ENCODE data around the gene NUP93.
"Not testable (repeated sequence)": the region's sequence is repeated elsewhere in the genome, so short reads cannot be mapped to it uniquely, and the experiment has no call there.

The NUP93 gene

DNA sequence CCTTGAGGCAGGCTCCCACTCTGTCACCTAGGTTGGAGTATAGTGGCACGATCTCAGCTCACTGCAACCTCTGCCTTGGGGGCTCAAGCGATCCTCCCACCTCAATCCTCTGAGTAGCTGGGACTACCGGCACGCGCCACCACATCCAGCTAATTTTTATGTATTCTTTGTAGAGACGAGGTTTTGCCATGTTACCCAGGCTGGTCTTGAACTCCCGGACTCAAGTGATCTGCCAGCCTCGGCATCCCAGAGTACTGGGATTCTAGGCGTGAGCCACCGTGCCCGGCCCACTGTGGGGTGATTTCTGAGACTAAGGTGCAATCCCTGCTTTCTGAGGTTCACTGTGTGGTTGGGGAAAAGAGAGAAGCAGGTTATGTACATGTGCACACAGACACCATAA, 123.0 kb downstream of the NUP93 start:
- no peak for DNase-seq

DNA sequence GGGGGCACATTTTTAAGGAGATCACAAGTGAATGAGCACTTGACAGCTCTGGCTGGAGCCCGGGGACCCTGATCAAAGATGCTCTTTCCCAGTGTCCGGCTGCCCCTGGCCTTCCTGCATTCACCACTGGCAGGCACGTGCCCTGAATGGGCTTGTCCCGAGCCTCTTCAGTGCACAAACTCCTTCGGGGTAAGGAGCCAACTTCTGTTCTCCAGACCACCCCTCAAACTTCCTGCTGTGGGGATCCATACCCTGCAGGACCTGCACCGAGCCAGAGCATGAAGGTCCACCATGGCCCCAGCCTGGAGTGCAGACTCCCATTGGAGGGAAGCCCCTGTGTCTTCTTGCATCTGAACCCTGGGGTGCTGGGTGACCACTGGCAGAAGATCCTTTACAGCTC, 125.3 kb downstream of the NUP93 start:
- DNase-seq = no peak

DNA sequence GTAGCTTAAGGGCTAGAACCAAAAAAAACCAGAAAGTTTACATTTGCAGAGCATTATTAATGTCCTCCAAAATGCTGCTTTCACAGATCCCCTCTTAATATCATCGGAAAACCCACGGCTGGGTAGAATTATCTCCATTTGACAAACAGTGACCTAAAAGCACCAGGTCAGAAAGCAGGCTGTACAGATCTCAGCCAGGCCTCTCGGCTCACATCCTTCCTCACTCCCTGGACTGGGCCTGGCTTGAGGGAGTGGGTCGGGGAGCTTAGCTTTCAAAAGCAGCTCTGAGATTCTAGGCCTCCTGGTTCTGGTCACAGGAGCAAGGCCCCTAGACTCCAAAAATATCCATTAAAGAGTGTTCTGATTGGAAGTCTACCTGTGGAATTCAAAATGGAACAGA, 126.0 kb downstream of the NUP93 start:
- no peak for DNase-seq

DNA sequence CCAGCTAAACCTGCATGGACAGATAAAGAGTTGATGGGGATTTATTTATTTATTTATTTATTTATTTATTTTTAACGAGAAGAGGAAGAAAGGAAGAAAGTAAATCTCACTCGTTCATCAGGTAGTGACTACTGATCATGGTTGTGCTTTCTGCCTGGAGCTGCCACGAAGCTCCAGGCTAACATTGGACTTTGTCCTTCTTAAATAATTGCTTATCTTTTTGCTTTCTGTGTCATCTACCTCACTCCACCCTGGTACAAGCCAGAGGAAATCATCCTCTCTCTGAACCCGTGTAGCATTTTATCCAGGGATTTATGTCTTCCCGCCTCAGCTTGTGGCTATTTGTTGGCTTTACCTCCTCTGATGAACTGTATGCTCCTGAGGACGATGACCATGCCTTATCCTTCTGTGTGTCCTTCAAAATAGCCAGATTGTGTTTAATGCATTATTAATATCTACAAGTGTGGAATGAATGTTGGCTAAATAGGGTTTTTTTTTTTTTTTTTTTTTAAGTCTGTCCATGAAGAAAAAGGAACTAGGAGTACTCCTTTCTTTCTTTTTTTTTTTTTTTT, 127.0 kb downstream of the NUP93 start:
- DNase-seq = no peak

DNA sequence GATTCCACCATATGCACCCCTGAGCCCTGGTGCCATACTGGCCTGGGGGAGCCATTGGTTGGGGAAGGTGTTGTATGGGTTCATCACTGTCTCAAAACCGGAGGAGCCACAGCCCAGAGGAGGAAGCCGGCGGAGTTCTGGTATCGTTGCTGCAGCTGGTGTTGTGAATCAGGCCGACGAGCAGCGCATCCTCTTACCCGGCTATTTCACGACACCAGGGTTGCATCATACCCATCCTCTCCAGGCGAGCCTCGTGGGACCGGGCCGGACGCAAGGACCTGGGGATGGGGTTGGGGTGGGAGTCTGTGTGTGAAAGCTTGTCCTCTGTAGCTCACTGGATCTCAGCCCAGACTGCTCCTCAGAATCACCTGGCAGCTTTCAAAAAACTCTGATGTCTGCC, 128.4 kb downstream of the NUP93 start:
- no peak for DNase-seq

DNA sequence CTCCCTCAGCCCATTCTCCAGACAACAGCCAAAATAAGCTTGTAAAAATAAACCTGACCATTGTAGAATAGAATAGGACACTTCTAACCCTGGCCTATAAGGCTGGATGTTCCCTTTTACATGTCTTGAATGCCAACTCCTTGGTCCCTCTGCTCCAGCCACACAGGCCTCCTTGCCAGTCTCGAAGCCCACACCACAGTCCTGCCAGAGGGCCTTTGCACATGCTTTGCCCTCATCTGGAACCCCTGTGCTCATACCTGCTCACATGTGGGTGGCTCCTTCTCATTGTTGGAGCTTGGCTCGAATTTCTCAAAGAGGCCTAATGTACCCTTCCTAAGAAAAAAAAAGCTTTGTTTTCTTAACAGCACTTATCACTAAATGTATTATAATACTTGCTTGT, 129.7 kb downstream of the NUP93 start:
- DNase-seq = no peak

DNA sequence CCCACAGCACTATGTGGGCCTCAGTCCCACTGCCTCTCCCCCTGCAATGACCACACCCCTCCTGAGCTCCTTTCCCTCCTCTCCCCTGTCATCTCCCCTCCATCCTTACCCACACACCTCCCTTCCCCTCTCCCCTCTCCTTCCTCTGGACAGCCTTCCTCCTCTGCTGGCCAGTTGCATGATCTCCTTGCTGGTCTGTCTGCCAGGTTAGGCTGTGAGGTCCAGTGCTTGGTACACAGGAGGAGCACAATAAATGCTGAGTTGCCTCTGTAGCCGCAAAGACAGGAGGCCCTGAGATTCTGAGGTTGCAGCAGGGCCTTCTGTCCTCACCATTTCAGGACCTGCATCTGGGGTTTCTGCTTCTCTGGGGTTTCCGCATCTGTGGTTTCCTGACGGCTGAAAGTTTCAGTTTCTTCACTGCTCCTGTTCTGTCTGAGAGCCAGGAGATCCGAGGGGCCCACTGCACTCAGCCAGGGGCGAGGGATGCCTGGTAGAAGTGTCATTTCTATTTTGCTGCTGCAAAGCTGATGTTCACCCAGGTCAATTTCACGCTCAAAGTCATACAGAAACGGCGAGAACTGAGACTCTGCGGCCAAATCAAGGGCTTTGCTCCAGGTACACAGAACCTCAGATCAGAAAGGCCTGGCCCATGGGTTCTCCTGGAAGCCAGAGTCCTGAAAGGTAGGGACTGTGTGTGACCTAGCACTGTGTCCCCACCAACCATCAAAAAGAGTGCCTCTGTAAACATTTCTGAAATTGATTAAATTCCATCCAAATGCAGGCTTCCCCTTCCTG, 130.5 kb downstream of the NUP93 start:
- no peak for DNase-seq

DNA sequence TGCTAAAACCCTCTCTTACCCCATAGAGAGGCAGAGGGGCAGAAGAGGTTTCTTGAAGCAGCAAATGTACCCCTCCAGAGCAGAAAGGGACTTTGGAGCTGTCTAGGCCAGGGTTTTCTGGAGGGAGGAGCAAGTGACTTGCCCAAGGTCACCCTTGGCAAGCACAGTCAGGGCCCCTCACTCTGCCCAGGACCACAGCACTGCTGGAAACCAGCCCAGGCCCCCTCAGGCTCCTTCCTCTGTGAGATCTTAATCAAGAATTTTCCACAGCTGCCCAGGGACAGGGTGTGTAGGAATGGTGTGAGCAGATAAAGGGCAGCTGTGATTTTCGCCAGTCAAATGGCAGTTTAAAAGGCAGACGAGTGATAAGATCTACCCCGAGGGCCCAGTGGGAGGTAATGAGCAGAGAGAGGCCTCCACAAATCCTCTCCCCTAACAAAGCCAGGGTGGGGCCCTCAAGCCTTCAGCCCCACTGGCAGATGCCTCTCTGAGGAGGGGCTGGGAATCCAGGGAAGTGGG, 131.2 kb downstream of the NUP93 start:
- DNase-seq = no peak

DNA sequence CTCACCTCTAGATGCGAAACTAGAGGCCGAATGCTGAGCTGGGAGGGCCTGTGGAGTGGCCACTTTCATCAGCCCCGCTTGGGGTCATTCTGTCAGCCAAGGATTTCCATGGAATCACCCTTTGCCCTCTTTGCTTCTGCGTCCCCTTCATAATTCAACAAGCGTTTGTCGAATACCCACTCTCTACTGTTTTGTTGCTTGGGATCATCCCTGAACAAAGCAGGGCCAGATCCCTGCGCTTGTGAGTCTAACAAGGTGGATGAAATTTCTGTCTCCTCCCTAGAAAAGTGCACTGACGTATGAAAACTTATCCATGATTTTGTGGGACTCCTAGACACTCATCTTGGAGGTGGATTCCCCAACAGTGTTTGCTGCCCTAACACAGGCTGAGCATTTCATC, 131.8 kb downstream of the NUP93 start:
- DNase-seq = no peak

DNA sequence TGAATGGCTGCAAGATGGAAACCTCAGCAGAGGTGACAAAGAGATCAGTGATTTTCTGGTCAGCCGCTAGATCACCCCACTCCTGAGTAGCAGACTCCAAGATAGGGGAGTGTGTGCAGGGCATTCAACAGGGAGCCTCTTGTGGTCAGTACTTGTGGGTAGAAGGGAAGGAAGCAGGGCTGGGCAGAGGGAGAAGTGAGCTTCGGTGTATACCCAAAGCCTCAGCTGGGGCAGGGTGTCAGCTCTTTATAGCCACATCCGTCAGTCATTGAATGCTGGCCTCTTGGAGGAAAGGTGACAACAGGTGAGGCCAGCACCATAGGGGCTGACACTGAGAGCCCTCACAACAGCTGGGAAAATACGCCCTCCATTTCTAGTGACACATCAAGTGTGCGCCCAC, 132.8 kb downstream of the NUP93 start:
- DNase-seq = no peak

DNA sequence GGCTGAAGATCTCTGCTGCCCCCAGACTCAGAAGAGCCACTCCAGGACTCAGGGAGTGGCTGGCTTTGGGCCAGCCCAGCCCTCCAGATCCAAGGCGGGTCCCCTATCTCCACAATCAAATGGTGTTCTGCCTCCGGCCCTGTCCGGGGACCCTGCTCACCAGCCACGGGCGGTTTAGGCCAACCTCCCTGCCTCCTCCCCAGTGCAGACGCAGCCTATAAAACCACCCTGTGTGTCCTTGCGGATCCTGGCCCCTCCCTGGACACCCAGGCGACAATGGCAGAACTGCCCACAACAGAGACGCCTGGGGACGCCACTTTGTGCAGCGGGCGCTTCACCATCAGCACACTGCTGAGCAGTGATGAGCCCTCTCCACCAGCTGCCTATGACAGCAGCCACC, 135.0 kb downstream of the NUP93 start, which contains the start of gene SLC12A3:
TSS of gene SLC12A3 (plus strand) at position 248 of the 400 bp plus-strand sequence. CDS start at position 277, 29 bp downstream.
- no peak for DNase-seq

DNA sequence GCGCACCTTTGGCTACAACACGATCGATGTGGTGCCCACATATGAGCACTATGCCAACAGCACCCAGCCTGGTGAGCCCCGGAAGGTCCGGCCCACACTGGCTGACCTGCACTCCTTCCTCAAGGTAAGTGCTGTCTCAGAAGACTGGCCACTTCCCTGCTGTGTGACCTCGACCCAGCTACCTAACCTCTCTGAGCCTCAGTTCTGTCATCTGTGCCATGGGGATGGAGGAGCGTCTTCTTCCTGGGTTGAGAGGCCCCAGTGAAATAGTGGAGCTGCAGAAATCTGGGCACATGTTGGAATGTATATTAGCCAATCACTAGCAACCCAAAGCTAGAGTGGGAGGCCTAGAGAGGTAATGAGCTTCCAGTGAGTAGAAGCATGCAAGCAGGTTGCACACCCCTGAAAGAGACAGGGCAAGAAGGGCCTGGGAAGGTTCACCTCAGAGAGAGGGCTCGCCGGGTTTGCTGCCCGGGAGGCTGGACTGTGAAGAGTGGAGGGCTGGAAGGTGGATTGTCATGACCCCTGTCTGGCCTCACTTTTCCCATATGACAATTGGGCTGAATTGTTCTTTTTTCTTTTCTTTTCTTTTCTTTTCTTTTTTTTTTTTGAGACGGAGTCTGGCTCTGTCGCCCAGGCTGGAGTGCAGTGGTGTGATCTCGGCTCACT, 135.6 kb downstream of the NUP93 start:
- DNase-seq = no peak

DNA sequence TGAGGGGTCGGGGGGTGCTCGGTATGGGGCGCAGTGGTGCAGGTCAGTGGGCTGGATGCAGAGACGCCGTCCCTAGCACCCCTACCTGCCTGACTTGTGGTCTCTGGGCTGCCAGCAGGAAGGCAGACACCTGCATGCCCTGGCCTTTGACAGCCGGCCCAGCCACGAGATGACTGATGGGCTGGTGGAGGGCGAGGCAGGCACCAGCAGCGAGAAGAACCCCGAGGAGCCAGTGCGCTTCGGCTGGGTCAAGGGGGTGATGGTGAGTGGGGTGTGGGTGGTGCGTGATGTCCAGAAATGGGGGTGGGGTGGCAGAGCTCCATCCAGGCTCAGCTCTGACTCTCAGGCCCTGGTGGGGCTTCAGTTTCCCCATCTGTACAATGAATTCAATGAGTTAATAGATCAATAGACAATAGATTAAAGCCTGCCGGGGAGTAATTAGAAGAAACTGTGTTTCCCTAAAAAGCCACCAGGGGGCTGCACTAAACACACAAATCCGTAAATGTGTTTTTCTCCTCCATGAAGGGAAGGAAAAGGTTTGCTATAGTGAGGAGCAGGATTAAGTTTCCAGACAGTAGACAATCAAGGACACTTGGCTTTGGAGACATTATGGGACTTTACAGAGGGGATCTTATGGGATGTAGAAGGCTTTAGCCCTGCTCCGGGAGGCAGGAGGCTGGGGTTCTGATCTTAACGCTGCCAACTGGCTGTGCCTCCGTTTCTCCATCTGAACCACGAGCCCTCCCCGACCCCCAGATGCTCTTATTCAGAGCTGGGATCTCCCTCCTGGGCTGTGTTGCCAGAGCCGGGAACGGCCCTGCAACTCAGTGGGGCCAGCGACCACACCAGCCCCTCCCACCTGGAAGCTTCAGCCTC, 137.3 kb downstream of the NUP93 start:
- DNase-seq = no peak

DNA sequence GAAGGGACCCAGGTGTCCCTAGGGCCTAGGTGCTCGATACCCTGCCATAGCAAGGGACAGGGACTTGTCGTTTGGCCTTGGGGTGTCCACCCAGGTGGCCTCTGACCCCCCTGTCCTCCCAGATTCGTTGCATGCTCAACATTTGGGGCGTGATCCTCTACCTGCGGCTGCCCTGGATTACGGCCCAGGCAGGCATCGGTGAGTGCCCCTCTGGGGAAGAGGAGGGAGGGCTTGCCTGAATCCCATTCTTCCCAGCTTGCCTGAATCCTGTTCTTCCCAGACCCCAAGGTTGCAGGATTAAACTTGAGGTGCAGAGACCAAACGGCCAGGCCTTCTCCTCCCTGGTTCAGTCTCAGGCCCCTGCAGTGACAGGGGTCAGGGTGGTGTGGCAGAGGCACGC, 138.2 kb downstream of the NUP93 start:
- no peak for DNase-seq

DNA sequence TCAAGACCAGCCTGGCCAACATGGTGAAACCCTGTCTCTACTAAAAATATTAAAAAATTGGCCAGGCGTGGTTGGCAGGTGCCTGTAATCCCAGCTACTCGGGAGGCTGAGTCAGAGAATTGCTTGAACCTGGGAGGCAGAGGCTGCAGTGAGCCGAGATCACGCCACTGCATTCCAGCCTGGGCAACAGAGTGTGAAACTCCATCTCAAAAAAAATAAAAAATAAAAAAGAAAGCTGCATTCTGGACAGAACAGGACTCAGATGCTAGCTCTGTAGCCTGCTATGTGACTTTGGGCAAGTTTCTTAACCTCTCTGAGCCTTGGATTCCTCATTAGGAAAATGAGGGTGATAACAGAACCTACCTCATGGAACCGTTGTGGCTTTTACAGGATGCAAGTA, 138.8 kb downstream of the NUP93 start:
- DNase-seq = not testable (repeated sequence)

DNA sequence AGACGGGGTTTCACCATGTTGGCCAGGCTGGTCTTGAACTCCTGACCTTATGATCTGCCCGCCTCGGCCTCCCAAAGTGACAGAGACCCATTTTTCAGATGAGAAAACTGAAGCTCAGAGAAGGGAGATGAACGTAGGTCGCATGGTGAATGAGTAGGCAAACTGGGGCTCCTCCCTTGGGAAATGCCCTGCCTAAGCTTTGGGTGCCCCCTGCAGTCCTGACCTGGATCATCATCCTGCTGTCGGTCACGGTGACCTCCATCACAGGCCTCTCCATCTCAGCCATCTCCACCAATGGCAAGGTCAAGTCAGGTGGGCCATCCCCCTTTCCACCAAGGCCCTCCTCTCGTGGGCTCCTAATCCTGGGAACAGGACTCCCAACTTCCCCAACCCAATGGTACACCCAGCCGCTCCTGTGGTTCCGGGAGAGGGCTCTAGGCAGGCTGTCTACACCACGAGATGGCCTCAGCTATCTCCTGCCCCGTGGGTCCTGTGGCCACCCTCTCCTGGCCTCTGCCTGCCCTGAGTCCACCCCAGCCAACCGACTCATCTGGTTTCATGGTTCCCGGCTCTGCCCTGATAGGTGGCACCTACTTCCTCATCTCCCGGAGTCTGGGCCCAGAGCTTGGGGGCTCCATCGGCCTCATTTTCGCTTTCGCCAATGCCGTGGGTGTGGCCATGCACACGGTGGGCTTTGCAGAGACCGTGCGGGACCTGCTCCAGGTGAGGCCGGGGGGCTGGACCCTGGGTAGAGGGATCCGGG, 139.8 kb downstream of the NUP93 start:
- DNase-seq = no peak

DNA sequence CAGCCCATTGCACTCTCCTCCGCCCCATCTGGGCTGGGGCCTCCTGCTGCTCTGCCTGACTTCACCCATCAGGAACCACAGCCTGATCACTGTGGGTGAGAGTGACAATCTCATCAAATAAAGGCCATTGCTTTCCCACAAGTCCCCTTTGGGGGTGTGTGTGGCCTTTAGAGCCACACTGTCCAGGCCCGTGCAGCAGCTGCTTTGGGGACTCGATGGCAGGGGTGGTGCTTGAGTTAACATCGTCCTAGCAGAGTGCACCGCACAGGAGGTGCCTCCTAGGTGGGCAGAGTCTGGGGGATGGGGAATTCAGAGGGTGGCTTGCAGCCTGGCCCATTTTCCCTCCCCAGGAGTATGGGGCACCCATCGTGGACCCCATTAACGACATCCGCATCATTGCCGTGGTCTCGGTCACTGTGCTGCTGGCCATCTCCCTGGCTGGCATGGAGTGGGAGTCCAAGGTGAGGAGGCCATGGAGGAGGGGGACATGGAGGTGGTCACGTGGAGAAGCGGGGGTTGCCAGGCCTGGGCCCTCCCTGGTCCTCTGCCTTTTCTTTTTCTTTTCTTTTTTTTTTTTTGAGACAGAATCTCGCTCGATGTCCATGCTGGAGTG, 140.5 kb downstream of the NUP93 start:
- no peak for DNase-seq

DNA sequence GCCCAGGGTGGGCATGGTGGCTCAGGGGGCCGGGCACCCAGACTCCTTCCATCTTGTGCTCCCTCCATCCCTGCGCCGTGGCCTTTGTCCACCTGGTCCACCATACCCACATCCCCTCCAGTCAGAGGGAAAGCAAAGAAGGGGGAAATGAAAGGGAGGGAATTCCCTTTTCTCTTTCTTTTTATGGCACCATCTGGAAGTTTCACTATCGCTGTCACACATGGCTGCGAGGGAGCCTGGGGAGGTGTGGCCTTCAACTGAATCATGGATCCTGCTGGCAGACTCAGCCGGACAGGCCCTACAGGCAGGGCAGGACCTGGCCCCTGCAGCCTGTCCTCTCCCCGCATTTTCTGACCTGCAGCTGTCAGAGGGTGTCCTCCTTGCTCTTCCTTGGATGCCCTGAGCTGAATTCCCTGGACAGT, 141.3 kb downstream of the NUP93 start:
- no peak for DNase-seq

DNA sequence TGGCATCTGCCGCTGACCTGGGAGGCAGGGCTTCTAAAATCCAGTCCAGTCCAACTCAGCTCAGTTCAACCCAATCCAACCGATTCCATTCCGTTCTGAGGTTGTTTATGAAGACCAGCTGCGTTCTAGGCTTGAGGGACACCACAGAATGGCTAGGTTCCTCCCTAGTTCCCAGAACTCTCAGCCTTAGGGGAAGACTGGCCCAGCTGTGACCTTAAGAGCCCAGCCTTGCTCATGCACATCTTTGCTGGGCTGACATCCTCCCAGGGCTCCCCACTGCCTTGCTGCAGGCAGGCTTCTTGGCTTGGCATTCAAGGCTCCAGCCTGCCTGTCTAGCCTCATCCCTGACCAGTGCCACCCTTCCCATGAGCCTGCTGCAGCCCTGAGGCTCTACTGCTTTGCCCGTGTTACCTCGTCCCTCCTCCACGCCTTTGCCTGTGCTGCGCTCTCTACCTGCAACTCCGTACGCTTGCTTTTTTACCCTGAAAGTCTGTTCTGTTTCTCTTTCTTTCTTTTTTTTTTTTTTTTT, 143.0 kb downstream of the NUP93 start:
- no peak for DNase-seq

DNA sequence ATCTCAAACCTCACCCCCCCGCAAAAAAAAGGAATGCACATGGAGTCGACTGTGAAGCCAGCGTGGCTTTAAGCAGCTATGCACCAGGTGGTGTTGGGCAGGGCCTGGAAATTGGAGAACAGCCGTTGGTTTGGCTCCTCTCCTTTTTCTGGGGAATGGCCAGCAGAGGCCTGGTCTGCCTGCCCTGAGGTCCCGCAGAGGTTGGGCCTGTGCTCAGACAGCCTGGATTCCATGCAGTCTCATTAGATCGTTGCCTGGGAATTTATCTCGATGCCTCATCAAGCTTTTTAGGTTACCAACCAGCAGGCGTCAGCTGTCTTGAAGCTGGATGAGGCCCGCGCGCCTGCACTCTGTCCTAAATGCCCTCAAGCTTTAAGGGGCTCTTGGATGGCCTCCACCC, 144.9 kb downstream of the NUP93 start:
- no peak for DNase-seq

DNA sequence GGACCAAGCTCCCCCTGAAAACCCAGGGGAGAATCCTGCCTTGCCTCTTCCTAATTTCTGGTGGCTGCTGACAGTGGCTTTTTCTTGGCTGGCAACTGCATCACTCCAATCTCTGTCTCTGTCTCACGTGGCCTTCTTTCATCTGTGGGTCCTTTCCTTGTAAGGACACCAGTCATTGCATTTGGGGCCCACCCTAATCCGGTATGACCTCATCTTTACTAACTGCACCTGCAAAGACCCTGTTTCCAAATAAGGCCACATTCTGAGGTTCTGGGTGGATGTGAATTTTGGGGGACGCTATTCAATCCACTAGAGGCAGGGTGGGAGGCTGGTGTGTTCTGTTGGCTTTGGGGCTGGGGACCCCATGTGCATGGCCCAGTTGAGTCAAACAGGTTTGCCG, 146.1 kb downstream of the NUP93 start:
- no peak for DNase-seq
